HCT116 (cell line): ENCODE data around the gene CRACDL.

ENCODE experiments used
- POLR2AphosphoS5 ChIP-seq: IDR thresholded peaks from 2 replicates; pipeline ENCODE4 v1.6.1; 2011; ENCODE audit warnings: mild to moderate bottlenecking, low read depth, low read length, moderate library complexity
- RAD21 ChIP-seq: IDR thresholded peaks from 2 replicates; pipeline ENCODE4 v1.6.1; 2012; ENCODE audit warnings: low read depth, mild to moderate bottlenecking
- YY1 ChIP-seq: IDR thresholded peaks from 2 replicates; pipeline ENCODE4 v1.6.1; 2011; ENCODE audit warnings: low read length, low read depth, moderate library complexity, mild to moderate bottlenecking; ENCODE audit not compliant: insufficient replicate concordance; ENCODE audit errors: extremely low read depth
- TF ChIP-seq, protein P1 (sequence below), 3 experiments: fragments of 200-600 bp in 1 of 3; sonication (generic) in 1 of 3; IDR thresholded peaks in 2 of 3; conservative IDR thresholded peaks in 1 of 3; 2 replicates each; pipeline ENCODE4 v1.5.1; 2012 to 2017; ENCODE audit warnings: low read depth in 2 of 3, low read length in 2 of 3, antibody characterized with exemption in 1 of 3, borderline replicate concordance in 1 of 3, control low read depth in 1 of 3, mild to moderate bottlenecking in 1 of 3, mixed read lengths in 1 of 3, mixed run types in 1 of 3, moderate library complexity in 1 of 3; ENCODE audit not compliant: insufficient read depth in 1 of 3

DNA sequence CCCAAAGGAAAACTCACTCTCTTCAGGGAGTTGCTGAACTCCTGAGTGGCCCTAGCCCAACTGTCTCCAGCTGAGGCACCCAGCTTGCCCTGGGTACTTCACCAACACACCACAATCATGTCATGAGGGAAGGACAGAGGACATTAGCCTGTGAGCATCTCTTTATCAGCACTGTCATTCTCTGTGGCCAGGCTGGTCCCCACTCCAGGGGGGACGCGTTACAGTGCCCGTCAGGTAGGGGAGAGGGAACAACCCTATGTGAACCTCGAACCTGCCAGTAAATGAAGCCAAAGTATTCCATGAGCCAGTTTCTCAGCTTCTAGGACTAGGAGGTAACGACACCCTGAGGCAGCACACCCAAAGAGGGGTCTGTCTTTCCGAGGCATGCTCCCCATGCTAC is 110.2 kb downstream of the CRACDL start:
- TF ChIP-seq POLR2AphosphoS5: no peak
- no peak for TF ChIP-seq YY1
- TF ChIP-seq, protein P1, sequence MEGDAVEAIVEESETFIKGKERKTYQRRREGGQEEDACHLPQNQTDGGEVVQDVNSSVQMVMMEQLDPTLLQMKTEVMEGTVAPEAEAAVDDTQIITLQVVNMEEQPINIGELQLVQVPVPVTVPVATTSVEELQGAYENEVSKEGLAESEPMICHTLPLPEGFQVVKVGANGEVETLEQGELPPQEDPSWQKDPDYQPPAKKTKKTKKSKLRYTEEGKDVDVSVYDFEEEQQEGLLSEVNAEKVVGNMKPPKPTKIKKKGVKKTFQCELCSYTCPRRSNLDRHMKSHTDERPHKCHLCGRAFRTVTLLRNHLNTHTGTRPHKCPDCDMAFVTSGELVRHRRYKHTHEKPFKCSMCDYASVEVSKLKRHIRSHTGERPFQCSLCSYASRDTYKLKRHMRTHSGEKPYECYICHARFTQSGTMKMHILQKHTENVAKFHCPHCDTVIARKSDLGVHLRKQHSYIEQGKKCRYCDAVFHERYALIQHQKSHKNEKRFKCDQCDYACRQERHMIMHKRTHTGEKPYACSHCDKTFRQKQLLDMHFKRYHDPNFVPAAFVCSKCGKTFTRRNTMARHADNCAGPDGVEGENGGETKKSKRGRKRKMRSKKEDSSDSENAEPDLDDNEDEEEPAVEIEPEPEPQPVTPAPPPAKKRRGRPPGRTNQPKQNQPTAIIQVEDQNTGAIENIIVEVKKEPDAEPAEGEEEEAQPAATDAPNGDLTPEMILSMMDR (IDR thresholded peaks at IDR 0.05 in 2 of 3, conservative IDR thresholded peaks at IDR 0.05 in 1 of 3; ENCODE audit: borderline replicate concordance in 1 of 3, insufficient read depth in 1 of 3, low read depth in 2 of 3, low read length in 2 of 3): no peak
- no peak for TF ChIP-seq RAD21
